T-helper 1 cell (primary cell): ENCODE results near the gene FGF5.
"Not testable (repeated sequence)": the region's sequence is repeated elsewhere in the genome, so short reads cannot be mapped to it uniquely, and the experiment has no call there.

Source experiments
- DNase-seq, 5 donors: peaks; one replicate each; pipeline ENCODE4 v3.0.0-alpha.2; 2012 to 2020

FGF5 gene

DNA sequence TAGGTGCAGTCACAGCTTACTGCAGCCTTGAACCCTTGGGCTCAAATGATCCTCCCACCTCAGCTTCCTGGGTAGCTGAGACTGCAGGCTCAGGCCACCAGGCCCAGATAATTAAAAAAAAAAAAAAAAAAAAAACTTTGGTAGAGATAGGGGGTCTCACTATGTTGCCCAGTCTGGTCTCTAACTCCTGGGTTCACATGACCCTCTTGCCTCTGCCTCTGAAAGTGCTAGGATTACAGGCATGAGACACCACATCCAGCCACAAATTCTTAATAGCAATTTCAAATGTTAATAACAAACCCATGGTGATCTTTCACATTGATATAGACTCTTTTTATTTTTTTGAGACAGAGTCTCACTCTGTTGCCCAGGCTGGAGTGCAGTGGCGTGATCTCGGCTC is 12.3 kb upstream of the FGF5 start:
- DNase-seq, result no peak

DNA sequence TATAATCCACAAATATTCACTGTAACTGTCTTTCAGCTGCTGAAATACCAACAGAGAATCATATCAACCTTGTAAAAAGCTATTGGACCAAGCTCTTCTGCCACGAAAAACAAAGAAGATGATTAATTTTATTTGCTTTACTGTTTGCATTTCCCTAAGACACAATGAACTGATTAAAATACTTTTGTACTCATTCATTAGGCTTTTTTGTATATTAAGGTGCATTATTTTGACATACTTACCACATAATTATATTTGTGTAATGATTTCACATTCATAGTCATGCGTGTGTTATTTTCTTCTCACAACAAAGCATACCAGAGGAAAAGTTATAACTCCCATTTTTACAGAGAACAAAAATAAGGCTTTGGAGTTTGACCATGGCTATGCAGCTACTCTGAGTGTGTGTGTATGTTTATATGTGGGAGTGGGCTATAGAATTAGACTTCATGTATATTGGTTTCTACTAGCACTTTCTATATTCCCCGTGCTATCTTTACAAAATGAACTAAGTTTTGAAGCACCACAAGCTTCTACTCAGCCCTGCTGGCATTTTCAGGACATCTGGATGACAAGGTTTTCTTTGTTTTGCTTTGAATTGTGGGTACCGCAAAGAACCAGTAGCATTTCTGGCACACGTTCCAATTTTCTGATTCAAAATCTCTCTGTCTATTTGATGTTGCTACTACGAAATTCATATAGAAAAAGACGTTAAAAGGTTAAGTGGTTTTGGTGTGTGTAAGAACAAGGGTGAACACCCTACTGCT is 11.0 kb upstream of the FGF5 start:
- no peak for DNase-seq

DNA sequence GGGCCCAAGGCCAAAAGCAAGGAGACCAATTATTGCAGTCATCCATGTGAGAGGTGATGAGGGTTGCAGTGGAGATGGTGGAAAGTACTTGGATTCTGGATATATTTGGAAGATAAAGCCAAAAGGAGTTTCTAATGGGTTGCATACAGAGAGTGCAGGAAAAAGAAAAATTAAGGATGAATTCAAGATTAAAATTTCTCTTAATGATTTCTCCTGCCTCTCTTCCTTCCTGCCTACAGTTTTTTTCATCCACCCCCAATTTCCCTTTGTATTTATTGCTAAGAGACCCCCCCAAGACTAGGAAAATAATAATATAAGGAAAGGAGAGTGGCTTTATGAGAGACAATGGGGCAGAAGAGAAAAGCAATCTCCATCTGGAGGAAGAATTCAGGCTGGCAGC is 8.6 kb upstream of the FGF5 start:
- DNase-seq, result no peak

DNA sequence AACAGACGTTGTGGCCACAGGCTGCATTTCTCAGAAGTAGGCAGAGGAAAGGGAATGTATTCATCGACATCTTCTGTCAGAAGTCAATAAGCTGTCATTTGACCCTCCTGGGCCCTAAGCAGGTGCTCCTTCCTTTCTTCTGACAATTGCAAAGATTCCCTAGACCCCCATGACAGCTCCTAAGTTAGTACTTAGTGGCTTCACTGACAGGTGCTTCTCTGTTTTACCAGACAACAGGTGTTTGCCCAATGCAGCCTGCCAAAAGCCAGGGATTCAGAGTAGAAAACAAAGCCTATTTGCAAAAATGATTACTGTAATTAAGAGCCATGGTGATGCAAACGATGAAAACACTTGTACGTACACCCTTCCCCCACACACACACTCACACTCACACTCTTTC is 7.5 kb upstream of the FGF5 start:
- no peak for DNase-seq

DNA sequence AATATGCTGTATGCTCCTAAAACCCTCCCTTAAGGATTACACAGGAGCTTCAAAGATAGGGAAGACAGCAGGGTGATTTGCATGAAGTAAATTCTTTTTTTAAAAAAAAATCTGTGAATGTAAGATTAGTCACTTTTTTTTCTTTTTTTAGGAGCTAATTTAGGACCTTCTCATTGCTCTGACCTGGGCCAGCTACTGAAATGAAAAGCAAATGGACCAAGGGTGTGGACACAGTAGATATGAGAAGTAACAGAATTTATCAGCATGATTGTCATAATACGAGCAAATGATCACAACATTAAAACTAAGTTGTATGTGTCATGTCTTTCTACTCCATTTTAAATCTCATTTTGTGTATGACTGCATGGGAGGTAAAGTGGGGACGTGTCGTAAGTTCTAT is 6.6 kb upstream of the FGF5 start:
- no peak for DNase-seq

DNA sequence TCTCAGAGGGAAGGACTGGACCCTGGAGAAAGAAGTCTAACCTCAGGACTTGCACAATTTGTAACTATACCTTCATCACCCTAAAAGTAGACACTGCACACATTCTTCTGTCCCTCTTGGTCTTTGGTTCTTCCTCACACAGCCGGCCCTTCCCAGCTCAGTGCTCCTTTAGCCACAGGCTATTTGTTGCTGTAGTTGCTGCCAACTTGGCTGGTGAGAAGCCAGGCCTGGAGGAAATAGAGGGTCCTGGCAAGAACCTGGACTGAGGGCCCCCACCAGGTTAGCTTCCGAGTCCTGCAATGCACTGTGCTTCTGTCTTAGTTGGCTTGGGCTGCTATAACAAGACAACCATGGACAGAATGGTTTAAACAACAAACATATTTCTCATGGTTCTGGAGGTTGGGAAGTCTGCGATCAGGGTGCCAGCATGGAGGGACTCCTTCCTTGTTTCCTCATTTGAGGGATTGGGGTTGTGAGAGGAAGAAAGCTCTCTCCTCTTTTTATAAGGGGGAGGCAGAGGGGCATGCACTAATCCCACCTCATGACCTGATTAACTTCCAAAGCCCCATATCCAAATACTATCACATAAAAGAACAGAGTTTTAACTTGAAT is 4.4 kb upstream of the FGF5 start:
- DNase-seq, result no peak

DNA sequence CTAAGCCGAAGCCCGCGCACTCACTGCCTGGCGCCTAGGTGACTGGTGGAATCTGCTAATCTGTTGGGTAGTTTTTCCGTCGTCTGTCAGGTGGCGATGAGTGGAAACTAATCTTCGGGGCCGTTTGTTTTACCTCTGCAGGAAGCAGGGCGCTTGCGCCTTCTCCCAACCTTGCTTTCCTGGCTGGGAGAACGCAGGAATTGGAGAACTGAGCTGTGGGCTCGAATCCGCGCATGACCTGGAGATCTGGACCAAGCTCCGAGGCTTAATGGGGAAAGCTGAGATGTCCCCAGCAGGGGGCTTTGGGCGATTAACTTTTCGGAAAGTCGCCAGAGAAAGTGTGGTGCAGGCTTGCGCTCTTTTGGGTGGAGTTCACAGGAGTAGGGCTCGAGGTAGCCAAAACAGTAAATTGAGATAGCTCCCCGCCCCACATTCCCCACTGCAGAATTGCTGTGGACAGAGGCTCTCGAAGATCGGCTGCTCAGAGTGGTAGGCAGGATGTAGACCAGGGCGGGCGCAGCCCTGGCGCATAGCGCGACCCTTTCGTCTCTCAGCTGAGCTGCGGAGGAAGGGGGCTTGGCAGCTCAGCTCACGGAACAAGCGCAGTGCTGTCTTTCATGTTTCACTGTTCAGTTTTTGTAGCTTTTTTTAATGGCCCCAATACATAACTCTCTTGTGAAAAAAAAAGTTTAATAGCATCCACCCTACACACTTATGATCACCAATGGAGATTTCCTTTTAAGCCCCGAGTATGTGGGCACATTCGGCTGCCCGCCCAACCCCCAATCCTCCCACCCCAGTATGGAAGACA is 2.7 kb upstream of the FGF5 start:
- DNase-seq, result no peak

DNA sequence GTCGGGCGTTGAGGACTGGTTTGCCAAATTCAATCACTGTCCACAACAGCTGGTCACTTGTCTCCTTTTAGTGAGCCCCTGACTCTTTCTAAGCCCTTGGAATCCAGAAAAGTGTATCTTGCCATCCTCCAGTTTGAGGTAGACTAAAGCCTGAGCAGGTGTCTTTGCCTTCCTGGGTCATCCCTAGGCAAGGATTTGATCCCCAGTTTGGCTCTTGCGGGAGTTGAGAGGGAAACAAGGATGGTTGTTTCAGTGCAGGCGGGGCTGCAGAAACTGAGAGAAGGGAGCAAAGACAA is 2.2 kb upstream of the FGF5 start:
- no peak for DNase-seq

DNA sequence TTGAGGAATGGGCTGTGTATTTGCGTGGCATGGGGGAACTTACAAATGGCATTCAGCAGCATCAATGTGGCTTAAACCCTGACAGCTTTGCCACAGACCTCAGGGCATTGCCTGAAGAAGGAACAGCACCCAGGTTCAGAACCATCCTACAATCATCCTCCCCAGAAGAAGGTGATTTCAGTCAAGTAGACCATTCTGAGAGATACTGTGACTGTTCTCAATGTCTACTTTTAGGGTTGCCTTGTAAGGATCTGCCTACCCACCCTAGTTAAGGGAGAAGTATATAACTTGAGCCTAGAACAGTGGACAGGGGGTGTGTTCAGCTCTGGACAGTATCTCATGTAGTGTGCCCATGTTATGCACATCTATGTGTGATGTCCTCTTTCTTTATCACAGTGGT is 1.6 kb upstream of the FGF5 start:
- DNase-seq, result no peak

DNA sequence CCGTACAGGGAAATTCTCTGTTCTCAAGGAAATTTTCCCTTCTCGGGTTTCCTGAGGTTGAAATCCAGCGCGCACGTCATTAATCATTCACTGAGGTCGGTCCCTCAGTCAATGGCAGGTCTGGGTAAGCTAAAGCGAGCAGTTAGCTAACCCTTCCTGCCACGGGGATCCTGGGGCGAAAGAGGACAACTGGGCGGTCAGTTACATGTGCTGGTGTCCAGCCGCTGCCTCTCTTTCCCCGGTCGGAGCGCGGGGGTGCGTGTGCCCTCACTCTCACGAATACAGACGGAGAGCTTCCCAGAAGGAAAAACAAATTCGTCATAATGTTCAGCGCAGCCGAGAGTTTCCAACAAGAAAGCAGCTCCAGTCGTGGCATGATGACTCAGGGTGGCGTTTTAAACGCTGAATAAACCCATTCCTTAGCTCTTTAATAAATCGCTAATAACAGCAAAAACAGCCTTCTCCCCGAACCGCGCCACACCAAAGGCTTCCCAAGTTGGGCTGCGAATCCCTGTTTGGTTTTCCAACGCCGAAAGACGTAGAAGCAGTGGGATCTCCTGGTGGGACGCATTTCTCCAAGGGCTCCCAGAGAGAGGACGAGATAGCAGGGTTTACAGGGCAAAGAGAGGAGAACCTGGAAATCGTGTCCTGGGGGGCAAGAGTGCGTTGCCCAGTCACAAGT is 752 bp upstream of the FGF5 start:
- DNase-seq, result no peak

DNA sequence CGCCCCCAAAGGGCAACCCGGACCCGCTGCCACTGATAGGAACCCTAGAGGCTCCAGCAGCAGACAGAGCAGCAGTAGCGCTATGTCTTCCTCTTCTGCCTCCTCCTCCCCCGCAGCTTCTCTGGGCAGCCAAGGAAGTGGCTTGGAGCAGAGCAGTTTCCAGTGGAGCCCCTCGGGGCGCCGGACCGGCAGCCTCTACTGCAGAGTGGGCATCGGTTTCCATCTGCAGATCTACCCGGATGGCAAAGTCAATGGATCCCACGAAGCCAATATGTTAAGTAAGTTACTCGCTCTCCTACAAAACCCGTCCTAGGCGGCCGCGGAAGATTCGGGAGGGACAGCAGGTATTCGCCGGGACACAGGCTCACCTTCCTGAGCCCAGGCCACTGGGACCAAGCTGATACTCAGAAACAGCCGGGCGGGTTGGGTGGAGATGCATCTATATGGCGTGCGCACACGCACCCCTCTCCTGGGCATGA is 477 bp downstream of the FGF5 start:
- no peak for DNase-seq

DNA sequence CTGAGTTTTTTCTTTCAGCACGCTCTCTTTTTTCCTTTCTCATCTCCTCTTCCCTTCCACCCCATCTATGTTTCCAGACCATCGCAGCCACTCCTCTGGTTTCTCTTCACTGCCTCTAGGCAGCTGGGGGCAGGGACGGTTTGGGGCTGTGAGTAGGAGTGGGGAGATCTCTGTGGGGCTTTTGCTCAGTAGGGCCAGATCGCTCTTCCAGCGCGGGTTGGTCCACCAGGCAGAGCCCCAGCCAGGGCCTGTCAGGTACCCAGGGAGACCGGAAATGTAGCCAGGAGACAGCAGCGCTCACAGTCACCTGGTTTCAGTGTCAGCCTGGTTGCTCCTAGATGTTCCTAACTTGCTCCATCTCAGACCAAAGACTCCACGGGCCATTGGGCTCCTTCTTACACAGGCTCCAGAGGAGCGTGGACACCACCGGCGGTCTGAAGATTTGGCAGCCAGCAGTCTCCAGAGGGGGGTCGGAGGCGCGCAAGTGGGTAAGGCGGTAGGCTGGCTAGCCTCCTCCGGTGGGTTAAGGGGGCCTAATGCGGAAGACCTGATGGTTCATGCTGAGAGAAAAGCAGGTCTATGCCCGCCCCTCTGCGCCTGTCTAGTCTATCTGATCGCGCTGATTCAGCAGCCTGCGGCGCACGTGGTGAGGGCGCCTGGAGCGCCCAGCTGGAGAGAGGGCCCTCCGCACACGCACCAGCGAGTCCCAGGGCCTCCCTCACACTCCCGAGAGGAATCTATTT is 1.8 kb downstream of the FGF5 start:
- DNase-seq, result no peak

DNA sequence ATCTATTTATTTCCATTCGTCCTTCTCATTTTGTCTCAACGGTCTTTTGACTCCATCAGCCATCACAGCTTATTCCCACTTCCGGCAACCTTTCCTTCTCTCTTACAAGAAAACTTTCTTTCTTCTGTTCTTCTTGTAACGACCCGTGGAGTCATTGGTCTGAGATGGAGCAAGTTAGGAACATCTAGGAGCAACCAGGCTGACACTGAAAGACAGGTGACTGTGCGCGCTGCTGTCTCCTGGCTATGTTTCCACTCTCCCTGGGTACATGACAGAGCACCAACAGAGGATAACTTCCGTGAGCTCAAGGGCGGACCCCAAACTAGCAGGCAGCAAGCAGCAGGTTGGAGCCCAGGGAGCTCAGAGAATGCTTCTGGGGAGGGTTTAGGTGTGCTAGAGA is 2.5 kb downstream of the FGF5 start:
- DNase-seq, result no peak

DNA sequence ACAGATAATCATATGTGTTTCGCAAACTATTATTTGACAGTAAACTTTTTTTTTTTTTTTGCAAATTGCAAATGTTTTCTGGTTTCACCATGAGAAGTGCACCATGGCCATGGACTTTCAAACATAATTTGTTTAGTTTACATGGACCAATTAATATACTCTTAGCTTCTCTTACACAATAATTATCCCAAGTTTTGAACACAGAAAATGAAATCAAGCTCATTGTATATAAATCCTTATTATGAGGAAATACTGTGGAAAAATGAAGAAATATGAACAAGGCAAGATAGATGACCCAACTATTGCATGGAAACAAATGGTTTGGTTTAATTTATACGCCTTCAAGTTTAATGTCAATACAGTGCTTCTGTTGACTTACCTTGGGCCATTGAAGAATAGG is 3.9 kb downstream of the FGF5 start:
- DNase-seq, result no peak

DNA sequence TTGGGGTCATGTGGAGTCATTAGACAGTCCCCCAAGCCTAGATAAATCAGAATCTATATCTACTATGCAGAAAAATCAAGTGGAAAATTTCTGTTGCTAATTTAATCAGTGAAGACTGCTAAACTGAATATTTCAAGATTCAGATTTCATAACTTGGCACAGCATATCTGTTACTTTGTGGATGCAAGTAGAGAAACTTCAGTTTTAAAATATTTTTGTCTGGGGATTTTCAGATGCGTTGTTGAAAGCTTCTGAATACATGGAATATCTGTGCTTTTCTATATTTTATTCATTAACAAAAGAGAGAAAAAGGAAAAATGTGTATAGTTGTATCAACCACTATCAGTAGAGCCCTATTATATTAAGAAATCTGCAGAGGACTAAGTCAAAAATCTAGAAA is 4.4 kb downstream of the FGF5 start:
- no peak for DNase-seq

DNA sequence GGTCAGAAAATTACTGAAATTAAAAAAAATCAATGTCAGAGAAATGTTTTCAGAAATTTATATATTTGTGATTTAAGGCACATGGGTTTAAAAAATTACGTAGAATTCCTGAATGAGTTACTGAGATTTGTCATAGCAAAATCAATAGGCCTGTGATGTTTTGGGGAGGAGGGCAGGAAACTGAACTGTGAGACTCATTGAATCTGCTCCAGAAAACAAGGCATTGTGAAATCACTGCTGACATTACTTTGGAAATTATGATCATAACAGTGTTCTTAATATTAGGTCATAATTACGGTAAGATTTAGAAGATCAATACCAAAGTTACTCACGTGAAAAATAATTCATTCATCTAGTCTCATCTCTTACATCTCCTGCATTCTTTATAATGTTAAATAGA is 5.3 kb downstream of the FGF5 start:
- no peak for DNase-seq

DNA sequence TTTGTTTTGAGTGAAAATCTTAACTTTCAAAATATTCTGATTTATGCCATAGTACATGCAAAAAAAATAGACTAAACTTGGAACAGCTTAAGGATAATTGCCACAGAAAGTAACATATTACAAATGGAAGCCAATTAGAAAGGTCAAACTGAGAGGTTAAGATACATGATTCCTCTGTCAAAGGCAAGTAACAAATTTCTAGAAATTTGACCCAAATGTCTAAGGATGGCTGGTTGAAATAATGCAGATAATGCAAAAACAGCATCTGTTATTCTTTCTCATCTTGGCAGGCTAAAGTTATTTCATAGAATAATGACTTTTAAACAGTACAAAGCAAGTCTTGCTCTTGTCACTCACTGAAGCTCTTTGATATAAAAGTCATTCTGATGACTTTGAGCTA is 10.5 kb downstream of the FGF5 start:
- DNase-seq, result no peak

DNA sequence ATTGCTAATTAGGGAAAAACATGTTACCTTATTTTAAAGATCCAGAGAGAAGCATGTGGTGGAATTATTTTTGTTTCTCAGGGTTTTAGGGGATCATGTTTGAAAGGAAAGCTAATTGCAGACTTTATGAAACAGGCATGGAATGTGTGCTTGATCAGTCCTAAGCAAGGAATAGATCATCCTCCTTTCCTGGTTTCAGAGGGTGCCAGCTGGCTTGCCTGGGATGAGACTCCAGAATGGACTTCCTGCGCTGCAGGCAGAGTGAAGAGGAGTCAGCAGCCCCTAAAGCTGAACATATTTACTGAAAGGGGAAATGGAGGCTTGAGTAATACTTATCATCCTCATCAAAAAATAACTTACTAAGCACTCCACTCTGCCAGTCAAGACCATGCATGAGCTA is 13.3 kb downstream of the FGF5 start:
- no peak for DNase-seq

DNA sequence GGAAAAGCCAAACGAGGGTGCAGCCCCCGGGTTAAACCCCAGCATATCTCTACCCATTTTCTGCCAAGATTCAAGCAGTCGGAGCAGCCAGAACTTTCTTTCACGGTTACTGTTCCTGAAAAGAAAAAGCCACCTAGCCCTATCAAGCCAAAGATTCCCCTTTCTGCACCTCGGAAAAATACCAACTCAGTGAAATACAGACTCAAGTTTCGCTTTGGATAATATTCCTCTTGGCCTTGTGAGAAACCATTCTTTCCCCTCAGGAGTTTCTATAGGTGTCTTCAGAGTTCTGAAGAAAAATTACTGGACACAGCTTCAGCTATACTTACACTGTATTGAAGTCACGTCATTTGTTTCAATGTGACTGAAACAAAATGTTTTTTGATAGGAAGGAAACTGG is 20.0 kb downstream of the FGF5 start:
- no peak for DNase-seq

DNA sequence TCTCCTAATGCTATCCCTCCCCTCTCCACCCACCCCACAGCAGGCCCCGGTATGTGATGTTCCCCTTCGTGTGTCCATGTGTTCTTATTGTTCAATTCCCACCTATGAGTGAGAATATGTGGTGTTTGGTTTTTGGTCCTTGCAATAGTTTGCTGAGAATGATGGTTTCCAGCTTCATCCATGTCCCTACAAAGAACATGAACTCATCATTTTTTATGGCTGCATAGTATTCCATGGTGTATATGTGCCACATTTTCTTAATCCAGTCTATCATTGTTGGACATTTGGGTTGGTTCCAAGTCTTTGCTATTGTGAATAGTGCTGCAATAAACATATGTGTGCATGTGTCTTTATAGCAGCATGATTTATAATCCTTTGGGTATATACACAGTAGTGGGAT is 24.2 kb downstream of the FGF5 start:
- not testable (repeated sequence) for DNase-seq

DNA sequence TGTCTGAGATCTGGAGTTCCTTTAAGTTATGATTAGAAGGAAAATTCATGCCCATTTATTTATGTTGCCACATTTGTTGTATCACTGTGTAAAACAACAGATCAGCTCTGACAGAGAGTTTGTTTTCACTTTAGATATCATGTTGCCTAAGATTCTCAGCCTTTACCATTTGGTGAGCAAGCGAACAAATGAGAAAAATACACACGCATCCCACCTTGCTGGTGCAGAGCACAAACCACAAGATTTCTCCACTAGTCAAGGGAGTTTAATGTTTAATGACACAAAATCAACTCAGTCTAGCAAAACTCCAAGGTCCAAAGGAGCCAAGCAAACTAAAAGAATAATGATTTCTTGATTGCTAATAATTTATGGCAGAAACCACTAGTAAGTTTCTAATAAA is 27.7 kb downstream of the FGF5 start:
- no peak for DNase-seq

DNA sequence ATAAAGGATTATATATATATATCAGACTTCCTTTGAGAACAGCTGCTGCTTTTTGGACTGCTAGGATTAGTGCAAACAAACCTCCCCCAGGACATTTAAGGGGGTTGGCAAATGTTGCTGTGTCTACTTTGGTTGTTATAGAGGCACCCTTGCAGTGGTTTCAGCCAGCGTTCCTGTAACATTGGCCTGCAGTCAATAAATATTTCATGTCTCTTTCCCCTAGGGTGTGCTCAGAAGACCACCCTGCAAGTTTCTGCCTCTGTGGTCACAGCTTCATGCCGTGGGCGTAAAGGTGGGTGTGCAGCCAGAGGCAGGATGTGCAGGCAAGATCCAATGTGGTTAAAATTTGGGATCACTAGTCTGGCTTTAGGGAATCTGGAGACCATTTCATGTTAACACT is 28.9 kb downstream of the FGF5 start:
- no peak for DNase-seq

DNA sequence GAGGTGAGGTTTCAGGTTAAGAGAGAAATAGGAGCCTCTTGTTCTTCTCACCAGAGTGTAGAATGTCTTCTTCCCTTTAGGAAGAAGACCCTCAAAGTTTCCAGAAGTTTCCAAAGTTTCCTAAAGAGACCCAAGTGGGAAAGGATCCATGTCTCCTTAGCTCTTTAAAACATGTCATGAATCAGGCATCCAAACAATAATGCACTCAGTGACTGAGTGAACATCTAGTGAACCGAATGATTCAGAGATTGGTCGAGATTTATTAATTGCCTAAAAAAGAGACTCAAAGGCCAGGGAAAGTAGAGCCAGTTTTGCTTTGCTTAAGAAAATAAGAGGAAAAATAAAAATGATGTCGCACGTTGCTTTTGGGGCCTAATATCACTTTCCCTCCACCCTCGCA is 29.4 kb downstream of the FGF5 start:
- DNase-seq, result no peak
